Fibroblast of upper back skin (primary cell): ENCODE results near the gene MAGEA6.

Experiments
- DNase-seq: peaks from one replicate; pipeline ENCODE4 v3.0.0-alpha.2; 2013

MAGEA6 gene

GRCh38 chrX:152733261-152733975, 36.1 kb downstream of the MAGEA6 start, which contains the start of the genes CSAG1 and MAGEA12:
CSAG1 (minus strand) TSS chrX:152733721; CDS start chrX:152732460, 1,261 bp downstream.
MAGEA12 (plus strand) TSS chrX:152733757; CDS start chrX:152736162, 2,405 bp downstream.
- no peak for DNase-seq

- DNase-seq: no peak
Measured at GRCh38 chrX:152725409-152725808, 44.1 kb downstream of the MAGEA6 start.
